ENCODE data around the gene ZNF260.

DNA sequence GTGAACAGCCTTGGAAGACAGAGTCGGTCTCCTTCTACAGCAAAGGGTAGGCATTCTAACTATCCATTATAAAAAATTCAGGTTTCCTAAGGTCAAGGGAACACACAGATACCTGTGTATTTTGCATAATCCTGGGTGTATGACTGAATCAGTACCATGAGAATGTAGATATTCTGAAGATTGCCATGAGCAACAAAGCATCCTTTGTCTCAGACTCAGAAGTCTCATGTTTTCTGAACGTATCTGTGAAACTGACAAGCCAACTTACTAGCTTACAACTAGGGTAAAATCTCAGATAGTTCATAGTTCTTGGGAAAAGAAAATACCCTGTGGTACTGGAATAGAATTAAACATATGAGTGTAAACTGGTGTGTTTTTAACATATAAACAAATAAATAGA is 45.2 kb downstream of the ZNF260 start:
- TF ChIP-seq ADNP (CRISPR knock-in tag; IDR thresholded peaks at IDR 0.05) (no peak), NCOA2 (CRISPR knock-in tag; IDR thresholded peaks at IDR 0.05) (no peak), ZNF407 (CRISPR knock-in tag; IDR thresholded peaks at IDR 0.05; ENCODE audit: not compliant biosample characterization) (no peak), HDAC2 (CRISPR knock-in tag; IDR thresholded peaks at IDR 0.05) (no peak), FOXM1 (CRISPR knock-in tag; IDR thresholded peaks at IDR 0.05) (no peak), HNRNPH1 (optimal IDR thresholded peaks at IDR 0.05; ENCODE audit: low read depth, low read length) (no peak), MXD4 (CRISPR knock-in tag; IDR thresholded peaks at IDR 0.05) (no peak), POLR2A (IDR thresholded peaks at IDR 0.05; ENCODE audit: insufficient read depth in 1 of 2, low read depth in 2 of 2, low read length in 2 of 2) (no peak), SRSF4 (IDR thresholded peaks at IDR 0.05; ENCODE audit: low read depth, low read length, poor library complexity, severe bottlenecking) (no peak), ZNF878 (CRISPR knock-in tag; IDR thresholded peaks at IDR 0.05) (no peak)
- TF ChIP-seq, protein P1, sequence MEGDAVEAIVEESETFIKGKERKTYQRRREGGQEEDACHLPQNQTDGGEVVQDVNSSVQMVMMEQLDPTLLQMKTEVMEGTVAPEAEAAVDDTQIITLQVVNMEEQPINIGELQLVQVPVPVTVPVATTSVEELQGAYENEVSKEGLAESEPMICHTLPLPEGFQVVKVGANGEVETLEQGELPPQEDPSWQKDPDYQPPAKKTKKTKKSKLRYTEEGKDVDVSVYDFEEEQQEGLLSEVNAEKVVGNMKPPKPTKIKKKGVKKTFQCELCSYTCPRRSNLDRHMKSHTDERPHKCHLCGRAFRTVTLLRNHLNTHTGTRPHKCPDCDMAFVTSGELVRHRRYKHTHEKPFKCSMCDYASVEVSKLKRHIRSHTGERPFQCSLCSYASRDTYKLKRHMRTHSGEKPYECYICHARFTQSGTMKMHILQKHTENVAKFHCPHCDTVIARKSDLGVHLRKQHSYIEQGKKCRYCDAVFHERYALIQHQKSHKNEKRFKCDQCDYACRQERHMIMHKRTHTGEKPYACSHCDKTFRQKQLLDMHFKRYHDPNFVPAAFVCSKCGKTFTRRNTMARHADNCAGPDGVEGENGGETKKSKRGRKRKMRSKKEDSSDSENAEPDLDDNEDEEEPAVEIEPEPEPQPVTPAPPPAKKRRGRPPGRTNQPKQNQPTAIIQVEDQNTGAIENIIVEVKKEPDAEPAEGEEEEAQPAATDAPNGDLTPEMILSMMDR (CRISPR knock-in tag; IDR thresholded peaks at IDR 0.05) = no peak
- TF ChIP-seq, protein P2, sequence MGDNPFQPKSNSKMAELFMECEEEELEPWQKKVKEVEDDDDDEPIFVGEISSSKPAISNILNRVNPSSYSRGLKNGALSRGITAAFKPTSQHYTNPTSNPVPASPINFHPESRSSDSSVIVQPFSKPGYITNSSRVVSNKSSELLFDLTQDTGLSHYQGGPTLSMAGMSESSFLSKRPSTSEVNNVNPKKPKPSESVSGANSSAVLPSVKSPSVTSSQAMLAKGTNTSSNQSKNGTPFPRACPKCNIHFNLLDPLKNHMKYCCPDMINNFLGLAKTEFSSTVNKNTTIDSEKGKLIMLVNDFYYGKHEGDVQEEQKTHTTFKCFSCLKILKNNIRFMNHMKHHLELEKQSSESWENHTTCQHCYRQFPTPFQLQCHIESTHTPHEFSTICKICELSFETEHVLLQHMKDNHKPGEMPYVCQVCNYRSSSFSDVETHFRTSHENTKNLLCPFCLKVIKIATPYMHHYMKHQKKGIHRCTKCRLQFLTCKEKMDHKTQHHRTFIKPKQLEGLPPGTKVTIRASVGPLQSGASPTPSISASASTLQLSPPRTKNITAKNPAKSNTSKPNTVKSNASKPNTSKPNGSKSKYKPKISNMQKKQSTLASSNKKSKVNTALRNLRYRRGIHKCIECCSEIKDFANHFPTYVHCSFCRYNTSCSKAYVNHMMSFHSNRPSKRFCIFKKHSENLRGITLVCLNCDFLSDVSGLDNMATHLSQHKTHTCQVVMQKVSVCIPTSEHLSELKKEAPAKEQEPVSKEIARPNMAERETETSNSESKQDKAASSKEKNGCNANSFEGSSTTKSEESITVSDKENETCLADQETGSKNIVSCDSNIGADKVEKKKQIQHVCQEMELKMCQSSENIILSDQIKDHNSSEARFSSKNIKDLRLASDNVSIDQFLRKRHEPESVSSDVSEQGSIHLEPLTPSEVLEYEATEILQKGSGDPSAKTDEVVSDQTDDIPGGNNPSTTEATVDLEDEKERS (CRISPR knock-in tag; IDR thresholded peaks at IDR 0.05) = no peak

All from HepG2 (cell line).